ENCODE data around the gene GALNT7. TPM values are rescaled to one million over a fixed set of nuclear protein-coding genes. Genes with fewer than 3 reads are reported as not detected.

GALNT7 gene
- total RNA-seq, 1 experiment from 2014 or later, result 22.1 TPM

- no peak for DNase-seq (ENCODE audit: low spot score)
- in situ Hi-C loops (cut with HindIII; ENCODE audit: low sequenced_read_pairs), result no loop called here
These were observed 151.1 kb downstream of the GALNT7 start for GRCh38 chr4:173319696-173320095.

GRCh38 chr4:173325007-173325736, 156.6 kb downstream of the GALNT7 start:
- no peak for DNase-seq (ENCODE audit: low spot score)
- in situ Hi-C loops (cut with HindIII; ENCODE audit: low sequenced_read_pairs), result no loop called here

GRCh38 chr4:173328236-173328901, 159.8 kb downstream of the GALNT7 start:
- DNase-seq (ENCODE audit: low spot score), result no peak
- in situ Hi-C loops (cut with HindIII; ENCODE audit: low sequenced_read_pairs), result no loop called here

- in situ Hi-C loops (cut with HindIII; ENCODE audit: low sequenced_read_pairs), result no loop called here
- no peak for DNase-seq (ENCODE audit: low spot score)
These were observed 162.0 kb downstream of the GALNT7 start for GRCh38 chr4:173330590-173330989.

- in situ Hi-C loops (cut with HindIII; ENCODE audit: low sequenced_read_pairs), result no loop called here
These were observed 163.4 kb downstream of the GALNT7 start for GRCh38 chr4:173332021-173332487.

GRCh38 chr4:173332963-173333657, 164.5 kb downstream of the GALNT7 start:
- in situ Hi-C loops (cut with HindIII; ENCODE audit: low sequenced_read_pairs), result no loop called here
- peak; percentile 35 for DNase-seq (ENCODE audit: low spot score)

More at GRCh38 chr4:173332021-173332487, 163.4 kb downstream of the GALNT7 start:
- no peak for DNase-seq (ENCODE audit: low spot score)

- no peak for DNase-seq (ENCODE audit: low spot score)
- in situ Hi-C loops (cut with HindIII; ENCODE audit: low sequenced_read_pairs), result no loop called here
These were observed 165.1 kb downstream of the GALNT7 start for GRCh38 chr4:173333658-173334084.

- in situ Hi-C loops (cut with HindIII; ENCODE audit: low sequenced_read_pairs), result no loop called here
- DNase-seq (ENCODE audit: low spot score), result peak; percentile 100
These were observed 165.7 kb downstream of the GALNT7 start, which contains the start of gene HMGB2 for GRCh38 chr4:173334085-173334890. HMGB2 (minus strand) TSS chr4:173334358; CDS start chr4:173333649, 709 bp downstream.

- in situ Hi-C loops (cut with HindIII; ENCODE audit: low sequenced_read_pairs), result no loop called here
- peak; percentile 66 for DNase-seq (ENCODE audit: low spot score)
These were observed 166.5 kb downstream of the GALNT7 start for GRCh38 chr4:173334891-173335752.

- DNase-seq (ENCODE audit: low spot score), result no peak
- in situ Hi-C loops (cut with HindIII; ENCODE audit: low sequenced_read_pairs), result no loop called here
These were observed 168.9 kb downstream of the GALNT7 start for GRCh38 chr4:173337463-173337862.

GRCh38 chr4:173343832-173344397, 175.3 kb downstream of the GALNT7 start:
- no peak for DNase-seq (ENCODE audit: low spot score)
- in situ Hi-C loops (cut with HindIII; ENCODE audit: low sequenced_read_pairs), result no loop called here

- DNase-seq (ENCODE audit: low spot score), result no peak
- in situ Hi-C loops (cut with HindIII; ENCODE audit: low sequenced_read_pairs), result no loop called here
These were observed 177.0 kb downstream of the GALNT7 start for GRCh38 chr4:173345648-173346047.

GRCh38 chr4:173346074-173346473, 177.5 kb downstream of the GALNT7 start:
- in situ Hi-C loops (cut with HindIII; ENCODE audit: low sequenced_read_pairs), result no loop called here
- no peak for DNase-seq (ENCODE audit: low spot score)

GRCh38 chr4:173347467-173347866, 178.9 kb downstream of the GALNT7 start:
- in situ Hi-C loops (cut with HindIII; ENCODE audit: low sequenced_read_pairs), result no loop called here
- no peak for DNase-seq (ENCODE audit: low spot score)

GRCh38 chr4:173357939-173358338, 189.3 kb downstream of the GALNT7 start:
- DNase-seq (ENCODE audit: low spot score), result no peak

GRCh38 chr4:173360587-173361221, 192.1 kb downstream of the GALNT7 start:
- in situ Hi-C loops (cut with HindIII; ENCODE audit: low sequenced_read_pairs), result no loop called here
- DNase-seq (ENCODE audit: low spot score), result no peak

More at GRCh38 chr4:173357939-173358338, 189.3 kb downstream of the GALNT7 start:
- in situ Hi-C loops (cut with HindIII; ENCODE audit: low sequenced_read_pairs), result no loop called here

- DNase-seq (ENCODE audit: low spot score), result peak; percentile 67
- in situ Hi-C loops (cut with HindIII; ENCODE audit: low sequenced_read_pairs), result no loop called here
These were observed 194.1 kb downstream of the GALNT7 start for GRCh38 chr4:173362666-173363065.

All from G401 (cell line).